B cell (primary cell): ENCODE measurements around the gene IQCK.

Experiments
- CTCF ChIP-seq: fragments of 200-600 bp; IDR thresholded peaks from one replicate; pipeline ENCODE4 v1.8.0; 2022; ENCODE audit warnings: antibody characterized with exemption, mild to moderate bottlenecking
- EZH2 ChIP-seq: IDR thresholded peaks from 2 replicates; pipeline ENCODE4 v1.6.1; 2012; ENCODE audit warnings: borderline replicate concordance, low read depth, mild to moderate bottlenecking, moderate library complexity, low read length; ENCODE audit not compliant: insufficient read depth, poor library complexity, severe bottlenecking

- no peak for TF ChIP-seq CTCF
- TF ChIP-seq EZH2: no peak
Observed at GRCh38 chr16:19765860-19766553, 47.9 kb downstream of the IQCK start.
